Measurements from ENCODE around the gene TMEM9.

The TMEM9 gene

DNA sequence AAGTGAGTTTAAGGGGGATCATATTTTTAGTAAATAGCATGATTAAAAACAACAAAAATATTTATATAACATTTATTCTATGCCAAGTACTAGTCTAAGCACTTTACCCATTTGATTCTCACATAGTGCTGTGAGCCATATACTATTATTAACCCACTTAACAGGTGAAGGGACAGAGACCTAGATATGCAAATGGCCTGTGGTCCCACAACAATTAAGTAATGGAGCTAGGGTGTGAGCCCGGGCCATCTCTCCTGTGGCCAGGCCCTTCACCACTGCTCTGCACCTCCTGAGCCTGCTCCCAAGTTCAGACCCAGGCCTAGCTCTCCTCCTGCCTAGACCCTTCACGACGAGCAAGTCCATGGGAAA is 27.8 kb downstream of the TMEM9 start:
- peaks cover 4% of the 10 kb centered on the region; the same call in 1 of the 2 replicates for H3K4me1 ChIP-seq (ENCODE audit: control insufficient read depth, insufficient read depth, low read length)
- no peaks in the 10 kb centered on the region for H3K9me3 ChIP-seq (ENCODE audit: control insufficient read depth, insufficient read depth, low read depth, low read length)
- CTCF ChIA-PET: interaction anchor here (0.6 to 1.5 kb wide), 7 partner anchors 10 to 99 kb away, joined by 3 to 4 read pairs (median 3); no protein-coding TSS in a partner anchor
- no peak overlapping the region for H3K27ac ChIP-seq (ENCODE audit: extremely low read depth, low read depth, low read length)
- POLR2A ChIA-PET: interaction anchor here (1.6 kb wide), 1 partner anchor 111 kb away, joined by 3 read pairs; no protein-coding TSS in a partner anchor
- H3K36me3 ChIP-seq (ENCODE audit: control insufficient read depth in 2 of 2, insufficient read depth in 1 of 2, low read length in 2 of 2): no peaks in the 10 kb centered on the region
- TF ChIP-seq HOXC10 (CRISPR knock-in tag; IDR thresholded peaks at IDR 0.05) (no peak), ZNF623 (tag by site-specific recombination; IDR thresholded peaks at IDR 0.05) (peak; percentile 91)
- no peak overlapping the region for H3K4me3 ChIP-seq (ENCODE audit: low read depth, low read length)

GRCh38 chr1:201125800-201126199 is 28.5 kb downstream of the TMEM9 start:
- peaks cover 4% of the 10 kb centered on the region; the same call in 1 of the 2 replicates for H3K4me1 ChIP-seq (ENCODE audit: control insufficient read depth, insufficient read depth, low read length)
- TF ChIP-seq KLF8 (tag by site-specific recombination; IDR thresholded peaks at IDR 0.05) (no peak), ZNF335 (tag by site-specific recombination; conservative IDR thresholded peaks at IDR 0.05) (peak; percentile 33; the same call in 1 of the 2 replicates)

DNA sequence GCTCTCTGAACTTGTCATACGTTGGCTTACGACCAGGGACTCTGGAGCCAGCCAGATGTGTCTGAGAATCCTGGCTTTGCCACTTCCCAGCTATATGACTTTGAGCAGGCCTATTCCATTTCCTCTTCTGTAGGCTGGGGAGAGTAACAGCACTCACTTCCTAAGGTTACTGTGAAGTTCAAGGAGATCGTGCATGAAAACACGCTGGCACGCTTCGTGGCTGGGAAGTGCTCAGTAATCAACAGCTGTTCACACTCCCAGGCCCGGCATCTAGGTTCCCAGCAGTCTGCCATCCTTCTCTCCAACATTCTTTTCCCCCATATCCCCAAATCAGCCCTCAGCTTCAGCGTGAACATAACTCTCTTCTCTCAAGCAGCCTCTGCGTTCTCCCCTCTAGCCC is 29.3 kb downstream of the TMEM9 start:
- no peak overlapping the region for H3K27ac ChIP-seq (ENCODE audit: extremely low read depth, low read depth, low read length)
- peaks cover 4% of the 10 kb centered on the region; the same call in 1 of the 2 replicates for H3K4me1 ChIP-seq (ENCODE audit: control insufficient read depth, insufficient read depth, low read length)
- no peak overlapping the region for H3K4me3 ChIP-seq (ENCODE audit: low read depth, low read length)
- ChIA-PET CTCF (interaction anchor here (0.6 to 1.2 kb wide), 3 partner anchors 24 to 159 kb away, joined by 3 to 4 read pairs (median 3); partner anchors contain the start of gene IGFN1), POLR2A (no interaction called here)
- H3K36me3 ChIP-seq (ENCODE audit: control insufficient read depth in 2 of 2, insufficient read depth in 1 of 2, low read length in 2 of 2): no peaks in the 10 kb centered on the region
- TF ChIP-seq SCRT2 (tag by site-specific recombination; IDR thresholded peaks at IDR 0.05): no peak
- TF ChIP-seq, protein P1, sequence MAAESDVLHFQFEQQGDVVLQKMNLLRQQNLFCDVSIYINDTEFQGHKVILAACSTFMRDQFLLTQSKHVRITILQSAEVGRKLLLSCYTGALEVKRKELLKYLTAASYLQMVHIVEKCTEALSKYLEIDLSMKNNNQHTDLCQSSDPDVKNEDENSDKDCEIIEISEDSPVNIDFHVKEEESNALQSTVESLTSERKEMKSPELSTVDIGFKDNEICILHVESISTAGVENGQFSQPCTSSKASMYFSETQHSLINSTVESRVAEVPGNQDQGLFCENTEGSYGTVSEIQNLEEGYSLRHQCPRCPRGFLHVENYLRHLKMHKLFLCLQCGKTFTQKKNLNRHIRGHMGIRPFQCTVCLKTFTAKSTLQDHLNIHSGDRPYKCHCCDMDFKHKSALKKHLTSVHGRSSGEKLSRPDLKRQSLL (tag by site-specific recombination; IDR thresholded peaks at IDR 0.05): no peak
- TF ChIP-seq REST (tag by site-specific recombination; IDR thresholded peaks at IDR 0.05): no peak
- no peak for TF ChIP-seq ZNF324 (tag by site-specific recombination; IDR thresholded peaks at IDR 0.05)
- no peaks in the 10 kb centered on the region for H3K9me3 ChIP-seq (ENCODE audit: control insufficient read depth, insufficient read depth, low read depth, low read length)

More at GRCh38 chr1:201125800-201126199, 28.5 kb downstream of the TMEM9 start:
- H3K36me3 ChIP-seq (ENCODE audit: control insufficient read depth in 2 of 2, insufficient read depth in 1 of 2, low read length in 2 of 2): no peaks in the 10 kb centered on the region
- POLR2A ChIA-PET: no interaction called here
- CTCF ChIA-PET: interaction anchor here (0.6 to 1.5 kb wide), 4 partner anchors 12 to 99 kb away, joined by 3 to 4 read pairs (median 3); no protein-coding TSS in a partner anchor
- no peaks in the 10 kb centered on the region for H3K9me3 ChIP-seq (ENCODE audit: control insufficient read depth, insufficient read depth, low read depth, low read length)
- no peak overlapping the region for H3K27ac ChIP-seq (ENCODE audit: extremely low read depth, low read depth, low read length)
- no peak overlapping the region for H3K4me3 ChIP-seq (ENCODE audit: low read depth, low read length)

- Histone ChIP-seq H3K4me3 (ENCODE audit: low read depth, low read length) (no peak overlapping the region), H3K9me3 (ENCODE audit: control insufficient read depth, insufficient read depth, low read depth, low read length) (no peaks in the 10 kb centered on the region), H3K27ac (ENCODE audit: extremely low read depth, low read depth, low read length) (no peak overlapping the region), H3K36me3 (ENCODE audit: control insufficient read depth in 2 of 2, insufficient read depth in 1 of 2, low read length in 2 of 2) (no peaks in the 10 kb centered on the region), H3K4me1 (ENCODE audit: control insufficient read depth, insufficient read depth, low read length) (peaks cover 4% of the 10 kb centered on the region; the same call in 1 of the 2 replicates)
- POLR2A ChIA-PET: no interaction called here
- CTCF ChIA-PET: interaction anchor here (1.2 kb wide), 1 partner anchor 67 kb away, joined by 3 read pairs; the partner anchor contains the start of gene IGFN1
- TF ChIP-seq ZBTB44 (tag by site-specific recombination; IDR thresholded peaks at IDR 0.05) (no peak), KLF7 (tag by site-specific recombination; IDR thresholded peaks at IDR 0.05; ENCODE audit: borderline replicate concordance) (no peak), KLF16 (tag by site-specific recombination; IDR thresholded peaks at IDR 0.05) (no peak), ZNF155 (tag by site-specific recombination; IDR thresholded peaks at IDR 0.05) (no peak), ZNF114 (tag by site-specific recombination; IDR thresholded peaks at IDR 0.05) (no peak)
- TF ChIP-seq, protein P2, sequence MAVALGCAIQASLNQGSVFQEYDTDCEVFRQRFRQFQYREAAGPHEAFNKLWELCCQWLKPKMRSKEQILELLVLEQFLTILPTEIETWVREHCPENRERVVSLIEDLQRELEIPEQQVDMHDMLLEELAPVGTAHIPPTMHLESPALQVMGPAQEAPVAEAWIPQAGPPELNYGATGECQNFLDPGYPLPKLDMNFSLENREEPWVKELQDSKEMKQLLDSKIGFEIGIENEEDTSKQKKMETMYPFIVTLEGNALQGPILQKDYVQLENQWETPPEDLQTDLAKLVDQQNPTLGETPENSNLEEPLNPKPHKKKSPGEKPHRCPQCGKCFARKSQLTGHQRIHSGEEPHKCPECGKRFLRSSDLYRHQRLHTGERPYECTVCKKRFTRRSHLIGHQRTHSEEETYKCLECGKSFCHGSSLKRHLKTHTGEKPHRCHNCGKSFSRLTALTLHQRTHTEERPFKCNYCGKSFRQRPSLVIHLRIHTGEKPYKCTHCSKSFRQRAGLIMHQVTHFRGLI (tag by site-specific recombination; IDR thresholded peaks at IDR 0.05): no peak
- TF ChIP-seq, protein P3, sequence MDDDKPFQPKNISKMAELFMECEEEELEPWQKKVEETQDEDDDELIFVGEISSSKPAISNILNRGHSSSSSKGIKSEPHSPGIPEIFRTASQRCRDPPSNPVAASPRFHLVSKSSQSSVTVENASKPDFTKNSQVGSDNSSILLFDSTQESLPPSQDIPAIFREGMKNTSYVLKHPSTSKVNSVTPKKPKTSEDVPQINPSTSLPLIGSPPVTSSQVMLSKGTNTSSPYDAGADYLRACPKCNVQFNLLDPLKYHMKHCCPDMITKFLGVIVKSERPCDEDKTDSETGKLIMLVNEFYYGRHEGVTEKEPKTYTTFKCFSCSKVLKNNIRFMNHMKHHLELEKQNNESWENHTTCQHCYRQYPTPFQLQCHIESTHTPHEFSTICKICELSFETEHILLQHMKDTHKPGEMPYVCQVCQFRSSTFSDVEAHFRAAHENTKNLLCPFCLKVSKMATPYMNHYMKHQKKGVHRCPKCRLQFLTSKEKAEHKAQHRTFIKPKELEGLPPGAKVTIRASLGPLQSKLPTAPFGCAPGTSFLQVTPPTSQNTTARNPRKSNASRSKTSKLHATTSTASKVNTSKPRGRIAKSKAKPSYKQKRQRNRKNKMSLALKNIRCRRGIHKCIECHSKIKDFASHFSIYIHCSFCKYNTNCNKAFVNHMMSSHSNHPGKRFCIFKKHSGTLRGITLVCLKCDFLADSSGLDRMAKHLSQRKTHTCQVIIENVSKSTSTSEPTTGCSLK (tag by site-specific recombination; IDR thresholded peaks at IDR 0.05): no peak
Measured at GRCh38 chr1:201123866-201124265, 30.4 kb downstream of the TMEM9 start.

Measured in HEK293 (cell line).